GM21515 (cell line): ENCODE results near the gene CEL.
A peak's percentile ranks its signal among the peaks of the same experiment; 100 is the strongest.
"Not testable (repeated sequence)": the region's sequence is repeated elsewhere in the genome, so short reads cannot be mapped to it uniquely, and the experiment has no call there.

ENCODE experiments used
- ATAC-seq: cut with Tn5 transposase; IDR thresholded peaks from one replicate; pipeline ENCODE4 v1.9.1; 2021; ENCODE audit not compliant: unreplicated experiment

The CEL gene

DNA sequence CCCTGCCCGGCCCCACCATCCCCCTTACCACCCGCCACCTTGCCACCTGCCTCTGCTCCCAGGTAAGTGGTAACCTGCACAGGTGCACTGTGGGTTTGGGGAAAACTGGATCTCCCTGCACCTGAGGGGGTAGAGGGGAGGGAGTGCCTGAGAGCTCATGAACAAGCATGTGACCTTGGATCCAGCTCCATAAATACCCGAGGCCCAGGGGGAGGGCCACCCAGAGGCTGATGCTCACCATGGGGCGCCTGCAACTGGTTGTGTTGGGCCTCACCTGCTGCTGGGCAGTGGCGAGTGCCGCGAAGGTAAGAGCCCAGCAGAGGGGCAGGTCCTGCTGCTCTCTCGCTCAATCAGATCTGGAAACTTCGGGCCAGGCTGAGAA is at the start of gene CEL:
TSS of gene CEL (plus strand) at position 218 of the 382 bp plus-strand sequence. CDS start at position 240, 22 bp downstream.
- not testable (repeated sequence) for ATAC-seq

DNA sequence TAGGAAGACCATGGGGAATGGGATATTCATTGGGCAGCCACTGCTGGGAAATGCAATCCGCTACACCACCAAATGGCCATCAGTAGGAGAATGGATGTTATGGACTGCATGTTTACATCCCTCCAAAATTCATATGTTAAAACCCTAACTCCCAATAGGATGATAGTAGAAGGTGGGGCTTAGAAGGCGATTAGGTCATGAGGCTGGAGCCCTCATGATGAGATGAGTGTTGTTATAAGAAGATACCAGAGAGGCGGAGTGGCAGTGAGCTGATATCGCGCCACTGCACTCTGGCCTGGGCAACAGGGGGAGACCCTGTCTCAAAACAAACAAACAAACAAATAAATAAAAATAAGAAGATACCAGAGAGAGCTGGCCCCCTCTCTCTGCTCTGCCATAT is 47.1 kb upstream of the CEL start:
- ATAC-seq = no peak

GRCh38 chr9:133023117-133023890 is 38.5 kb upstream of the CEL start:
- ATAC-seq = no peak

DNA sequence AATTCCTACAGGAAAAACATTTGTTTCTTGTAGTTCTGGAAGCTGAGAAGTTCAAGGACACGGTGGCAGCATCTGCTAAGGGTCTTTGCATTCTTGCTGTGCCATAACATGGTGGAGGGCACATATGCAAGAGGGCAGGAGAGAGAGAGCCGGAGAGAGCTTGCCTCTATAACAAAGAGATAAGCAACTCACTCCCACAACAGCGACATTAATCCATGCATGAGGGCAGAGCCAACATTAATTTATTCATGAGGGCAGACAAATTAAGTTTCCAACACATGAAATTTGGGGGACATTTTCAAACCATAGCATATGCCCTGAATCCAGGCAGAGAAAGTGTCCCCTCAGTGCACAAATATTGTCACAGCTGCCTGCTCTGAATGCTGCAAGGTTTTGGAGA is 35.4 kb upstream of the CEL start:
- no peak for ATAC-seq

DNA sequence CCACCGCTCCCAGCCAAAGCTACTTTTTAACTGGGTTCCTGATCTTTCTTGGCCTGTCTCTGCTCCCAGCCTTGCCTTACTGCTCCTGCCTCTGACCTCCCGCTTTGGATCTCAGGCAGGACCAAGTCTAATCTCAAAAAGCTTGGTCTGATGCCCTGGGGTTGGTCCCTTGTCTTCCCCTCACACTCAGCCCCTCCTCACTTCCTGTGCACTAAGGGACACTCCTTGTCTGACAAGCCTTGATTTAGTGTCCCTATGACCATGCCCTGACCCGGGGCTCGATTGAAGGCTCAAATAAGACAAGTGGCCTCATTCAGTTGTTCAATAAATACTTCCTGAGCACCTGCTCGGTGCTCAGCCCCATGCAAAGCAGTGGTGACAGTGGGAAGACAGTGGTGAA is 34.6 kb upstream of the CEL start:
- no peak for ATAC-seq

DNA sequence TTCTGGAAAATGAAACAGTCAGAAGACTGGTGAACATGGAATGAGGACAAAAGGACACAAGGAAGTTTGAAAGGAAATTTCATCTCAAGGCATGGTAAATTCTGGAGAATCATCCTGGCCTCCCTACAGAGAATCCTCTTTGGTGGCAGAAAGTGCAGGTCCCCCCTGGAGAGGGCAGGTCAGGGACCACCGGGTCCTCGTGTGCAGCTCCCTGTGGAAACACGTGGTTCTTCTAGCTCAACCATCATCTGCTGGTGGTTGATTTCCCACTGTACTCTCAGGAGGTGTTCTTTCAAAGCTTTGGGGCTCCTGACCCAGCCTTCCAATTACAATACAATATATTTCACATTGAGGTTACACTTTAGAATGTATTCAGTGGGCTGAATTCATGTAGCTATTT is 33.6 kb upstream of the CEL start:
- ATAC-seq = no peak

GRCh38 chr9:133029994-133030316 is 31.8 kb upstream of the CEL start:
- ATAC-seq = no peak

- ATAC-seq = peak; percentile 95
Observed at GRCh38 chr9:133030317-133031129, 31.3 kb upstream of the CEL start, which contains the start of gene GTF3C5. Gene GTF3C5 (plus strand): TSS chr9:133030997. CDS start chr9:133031012, 15 bp downstream.

DNA sequence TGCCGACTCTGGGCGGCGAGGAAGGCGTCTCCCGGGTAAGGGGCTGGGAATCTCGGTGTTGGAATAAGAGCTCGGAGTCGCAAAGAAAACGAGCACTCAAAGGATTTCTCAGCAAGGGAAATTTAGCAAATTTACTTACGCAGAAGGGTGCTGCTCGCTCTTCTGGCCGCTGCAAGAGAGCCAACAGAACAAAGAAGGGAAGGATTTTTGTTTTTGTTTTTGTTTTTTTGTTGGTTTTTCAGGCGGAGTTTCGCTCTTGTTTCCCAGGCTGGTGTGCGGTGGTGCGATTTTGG is 30.7 kb upstream of the CEL start:
- no peak for ATAC-seq

DNA sequence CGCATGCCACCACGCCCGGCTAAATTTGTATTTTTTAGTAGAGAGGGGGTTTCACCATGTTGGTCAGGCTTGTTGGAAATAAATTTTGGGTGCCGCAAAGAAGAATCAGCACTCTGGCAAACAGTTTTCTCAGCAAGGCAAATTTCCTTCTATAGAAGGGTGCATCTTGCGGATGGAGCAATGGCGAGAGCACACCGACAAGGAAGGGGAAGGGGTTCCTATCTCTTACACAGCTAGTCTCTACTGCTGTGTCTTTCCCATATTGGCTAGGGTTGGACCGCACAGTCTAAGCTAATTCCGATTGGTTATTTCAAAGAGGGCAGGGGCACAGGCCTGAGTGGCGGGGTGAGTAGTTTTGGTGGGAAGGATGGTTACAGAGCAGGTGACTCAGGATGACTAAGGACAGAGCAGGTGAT is 30.3 kb upstream of the CEL start:
- ATAC-seq = no peak

DNA sequence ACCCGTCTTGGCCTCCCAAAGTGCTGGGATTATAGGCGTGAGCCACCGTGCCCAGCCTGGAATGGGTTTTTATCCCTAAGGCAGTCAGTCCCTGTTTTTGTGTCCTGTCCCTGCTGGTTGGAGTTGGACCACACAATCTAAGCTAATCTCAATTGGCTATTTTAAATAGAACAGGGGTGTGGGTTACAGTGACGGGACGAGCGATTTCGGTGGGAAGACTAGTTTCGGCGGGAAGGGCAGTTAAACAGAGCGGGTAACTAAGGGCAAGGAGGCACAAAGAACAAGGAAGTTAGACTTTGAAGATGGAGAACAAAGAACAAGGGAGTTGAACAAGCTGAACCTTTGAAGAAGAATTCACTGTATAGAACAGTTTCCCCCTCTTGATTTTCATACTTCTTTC is 29.6 kb upstream of the CEL start:
- ATAC-seq = no peak

- ATAC-seq = no peak
Observed at GRCh38 chr9:133035669-133036068, 26.1 kb upstream of the CEL start.

DNA sequence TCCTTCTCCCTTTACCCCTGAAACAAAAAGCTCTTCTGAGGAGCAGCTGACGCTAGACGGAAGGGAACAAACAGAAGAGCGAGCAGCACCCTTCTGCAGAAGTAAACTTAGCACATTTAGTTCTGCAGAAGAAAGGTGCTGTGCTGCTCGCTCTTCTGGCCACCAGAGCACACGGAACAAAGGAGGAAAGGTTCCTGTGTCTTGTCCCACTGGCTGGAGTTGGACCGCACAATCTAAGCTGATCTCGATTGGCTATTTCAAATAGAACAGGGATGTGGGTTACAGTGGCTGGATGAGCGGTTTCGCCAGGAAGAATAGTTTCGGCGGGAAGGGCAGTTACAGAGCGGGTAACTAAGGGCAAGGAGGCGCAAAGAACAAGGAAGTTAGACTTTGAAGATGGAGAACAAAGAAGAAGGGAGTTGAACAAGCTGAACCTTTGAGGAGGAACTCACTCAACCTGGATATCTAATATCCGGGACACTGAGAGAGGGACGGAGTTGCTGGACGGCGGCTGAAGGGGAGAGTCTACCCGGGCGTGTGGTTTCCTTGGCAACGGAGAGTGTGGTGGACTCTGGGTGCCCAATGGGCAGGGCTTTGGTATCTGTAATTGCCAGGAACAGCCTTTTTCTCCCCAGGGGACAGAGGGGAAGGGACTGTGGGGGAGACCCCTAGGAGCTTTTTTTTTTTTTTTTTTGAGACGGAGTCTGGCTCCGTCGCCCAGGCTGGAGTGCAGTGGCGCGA is 23.8 kb upstream of the CEL start:
- ATAC-seq = no peak

GRCh38 chr9:133040892-133041479 is 20.8 kb upstream of the CEL start:
- not testable (repeated sequence) for ATAC-seq

GRCh38 chr9:133041958-133042357 is 19.8 kb upstream of the CEL start:
- no peak for ATAC-seq

DNA sequence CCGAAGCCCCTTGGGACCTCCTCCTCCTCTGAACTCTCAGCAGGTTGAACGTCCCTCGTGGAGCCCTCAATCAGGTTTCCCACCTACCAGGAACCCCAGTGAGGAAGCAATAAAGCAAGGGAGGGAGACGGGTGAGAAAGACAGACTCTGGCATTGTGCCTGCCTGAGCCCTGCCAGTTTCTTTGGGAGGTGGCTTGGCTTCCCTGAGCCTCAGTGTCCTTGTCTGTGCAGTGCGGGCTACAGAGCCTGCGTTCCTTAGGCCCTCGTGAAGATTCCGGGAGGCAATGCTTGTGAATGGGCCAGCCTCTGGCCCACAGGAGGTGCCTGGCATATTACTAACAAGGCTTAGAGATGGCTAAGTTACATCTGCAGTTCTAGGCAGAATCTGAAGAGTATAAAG is 19.1 kb upstream of the CEL start:
- no peak for ATAC-seq

DNA sequence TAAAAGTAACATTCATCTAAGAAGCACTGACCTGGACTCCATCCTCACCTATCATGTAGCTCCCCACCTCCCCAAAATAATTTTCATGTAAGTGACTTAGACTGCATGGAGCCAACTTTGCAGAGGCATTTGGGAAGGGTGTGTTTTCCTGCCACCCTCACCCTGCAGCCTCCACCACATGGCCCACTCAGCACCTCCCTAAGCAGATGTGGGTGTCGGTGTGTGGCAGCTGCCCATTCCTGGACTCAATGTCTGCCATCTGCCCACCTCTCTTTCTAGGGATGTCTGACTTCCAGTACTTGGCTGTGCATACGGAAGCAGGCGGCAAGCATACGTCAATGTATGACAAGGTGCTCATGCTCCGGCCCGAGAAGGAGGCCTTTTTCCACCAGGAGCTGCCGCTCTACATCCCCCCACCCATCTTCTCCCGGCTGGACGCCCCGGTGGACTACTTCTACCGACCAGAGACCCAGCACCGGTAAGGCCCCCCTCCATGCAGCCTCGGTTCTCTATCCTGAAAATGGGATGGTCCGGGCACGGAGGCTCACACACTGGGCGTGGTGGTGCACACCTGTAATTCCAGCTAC is 18.2 kb upstream of the CEL start:
- no peak for ATAC-seq

- ATAC-seq = no peak
Observed at GRCh38 chr9:133044125-133044524, 17.7 kb upstream of the CEL start.

- no peak for ATAC-seq
Observed at GRCh38 chr9:133044661-133045060, 17.1 kb upstream of the CEL start.

DNA sequence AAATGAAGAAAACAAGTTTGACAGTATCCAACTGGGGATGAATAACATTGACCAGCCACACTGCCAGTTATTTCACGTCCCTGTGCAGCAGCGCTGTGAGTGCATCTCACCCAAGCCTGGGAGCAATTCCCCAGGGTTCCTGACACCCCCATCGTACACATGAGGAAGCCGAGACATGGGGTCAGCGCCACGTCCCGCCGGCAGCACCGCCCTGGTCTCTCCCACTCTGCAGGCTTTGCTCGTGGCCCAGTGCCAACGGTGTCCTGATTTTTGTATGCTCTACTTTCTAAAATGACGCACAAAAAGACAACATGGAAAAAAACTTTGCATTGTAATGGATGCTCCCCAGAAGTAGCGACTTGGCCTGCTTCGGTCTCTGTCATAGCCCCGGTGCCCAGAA is 16.6 kb upstream of the CEL start:
- ATAC-seq = no peak
